NT2/D1 (cell line): ENCODE data around the gene ZBTB26.

Experiments used
- YY1 ChIP-seq: IDR thresholded peaks from 2 replicates; pipeline ENCODE4 v1.6.1; 2011; ENCODE audit not compliant: insufficient read length, insufficient read depth
- ZNF274 ChIP-seq: IDR thresholded peaks from 2 replicates; pipeline ENCODE4 v1.6.1; 2011; ENCODE audit warnings: mild to moderate bottlenecking, low read depth, low read length

DNA sequence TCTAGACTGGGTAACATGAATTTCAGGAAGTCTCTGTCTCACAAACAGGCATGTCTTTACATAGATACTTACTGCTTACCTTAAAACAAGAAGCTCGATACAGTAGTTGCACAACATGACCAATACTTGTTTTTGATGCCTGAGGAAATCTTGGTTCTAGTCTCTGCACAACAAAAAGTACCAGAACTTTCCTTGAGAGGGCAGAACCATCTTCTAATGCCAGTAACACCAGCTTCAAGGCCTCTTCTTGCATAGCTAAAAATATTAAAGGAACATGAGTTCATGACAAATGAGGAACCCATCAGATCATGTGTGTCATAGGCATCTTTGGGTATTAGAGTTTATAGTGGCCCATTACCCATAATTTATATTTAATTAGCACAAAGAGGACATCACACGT is 48.2 kb downstream of the ZBTB26 start:
- no peak for TF ChIP-seq YY1
- TF ChIP-seq ZNF274 = no peak
